OCI-LY1 (cell line): ENCODE data around the gene ZSWIM3.

Source experiments
- H2AFZ ChIP-seq: fragments of 200-600 bp; sonication (generic), shearing (Covaris generic); 2 replicates; pipeline ENCODE4 v1.6.0; 2014; ENCODE audit warnings: antibody characterized with exemption, mild to moderate bottlenecking, low read length
- H3F3A ChIP-seq: fragments of 200-600 bp; sonication (generic), shearing (Covaris generic); 2 replicates; pipeline ENCODE4 v1.6.0; 2014; ENCODE audit warnings: mild to moderate bottlenecking, antibody characterized with exemption, low read length, moderate library complexity; ENCODE audit not compliant: insufficient read depth
- H3K27ac ChIP-seq: fragments of 200-600 bp; sonication (generic); 2 replicates; pipeline ENCODE4 v1.5.1; 2014; ENCODE audit warnings: low read length, mixed run types, mild to moderate bottlenecking, low read depth; ENCODE audit not compliant: poor library complexity, severe bottlenecking
- H3K27me3 ChIP-seq: fragments of 200-600 bp; sonication (generic); 2 replicates; pipeline ENCODE4 v1.6.0; 2014; ENCODE audit warnings: antibody characterized with exemption, mild to moderate bottlenecking, low read length, moderate library complexity; ENCODE audit not compliant: insufficient read depth
- H3K36me3 ChIP-seq: fragments of 200-600 bp; sonication (generic); 2 replicates; pipeline ENCODE4 v1.6.1; 2014; ENCODE audit warnings: mild to moderate bottlenecking, antibody characterized with exemption, low read length, moderate library complexity, mixed read lengths; ENCODE audit not compliant: insufficient read depth
- H3K4me1 ChIP-seq: fragments of 200-600 bp; sonication (generic); 2 replicates; pipeline ENCODE4 v1.5.1; 2014; ENCODE audit warnings: mild to moderate bottlenecking, low read length, moderate library complexity; ENCODE audit not compliant: insufficient read depth, severe bottlenecking
- H3K4me2 ChIP-seq: fragments of 200-600 bp; sonication (generic), shearing (Covaris generic); 2 replicates; pipeline ENCODE4 v1.6.1; 2014; ENCODE audit warnings: low read length
- H3K4me3 ChIP-seq: fragments of 200-600 bp; sonication (generic); 2 replicates; pipeline ENCODE4 v1.5.1; 2014; ENCODE audit warnings: low read length, low read depth, mild to moderate bottlenecking, mixed read lengths; ENCODE audit not compliant: poor library complexity, severe bottlenecking
- H3K79me2 ChIP-seq: fragments of 200-600 bp; shearing (Covaris generic); 2 replicates; pipeline ENCODE4 v1.6.1; 2016; ENCODE audit warnings: mixed run types, low read length, mixed read lengths; ENCODE audit not compliant: insufficient read depth
- H3K9ac ChIP-seq: fragments of 200-600 bp; sonication (generic), shearing (Covaris generic); 2 replicates; pipeline ENCODE4 v1.6.1; 2014; ENCODE audit warnings: mild to moderate bottlenecking, low read length, mixed read lengths
- H3K9me2 ChIP-seq: fragments of 200-600 bp; sonication (generic), shearing (Covaris generic); 2 replicates; pipeline ENCODE4 v1.6.1; 2014; ENCODE audit warnings: low read depth, mild to moderate bottlenecking, low read length, mixed read lengths
- H3K9me3 ChIP-seq: fragments of 200-600 bp; shearing (Covaris generic); 2 replicates; pipeline ENCODE4 v1.6.1; 2014; ENCODE audit warnings: low read length, mixed read lengths
- H4K20me1 ChIP-seq: fragments of 200-600 bp; sonication (generic), shearing (Covaris generic); 2 replicates; pipeline ENCODE4 v1.6.0; 2016; ENCODE audit warnings: mild to moderate bottlenecking, low read length; ENCODE audit not compliant: insufficient read depth
- CTCF ChIP-seq: fragments of 200-600 bp; sonication (generic), shearing (Covaris generic); IDR thresholded peaks from 2 replicates; pipeline ENCODE4 v1.5.1; 2017; ENCODE audit warnings: mild to moderate bottlenecking, antibody characterized with exemption, low read length, moderate library complexity, mixed read lengths
- EZH2 ChIP-seq: fragments of 200-600 bp; sonication (generic), shearing (Covaris generic); IDR thresholded peaks from 2 replicates; pipeline ENCODE4 v1.8.0; 2017; ENCODE audit warnings: borderline replicate concordance, mixed run types, mild to moderate bottlenecking, antibody characterized with exemption, low read length, moderate library complexity, mixed read lengths

ZSWIM3 gene

GRCh38 chr20:45918182-45918737 lies 60.8 kb downstream of the ZSWIM3 start:
- Histone ChIP-seq H3K4me3 (no peak overlapping the region), H4K20me1 (no peaks in the 10 kb centered on the region), H3K9ac (no peak overlapping the region), H3K27ac (no peak overlapping the region), H3K4me1 (no peaks in the 10 kb centered on the region), H3K36me3 (no peaks in the 10 kb centered on the region), H3F3A (no peaks in the 10 kb centered on the region), H3K4me2 (no peak overlapping the region), H2AFZ (no peak overlapping the region), H3K9me3 (no peaks in the 10 kb centered on the region), H3K27me3 (peaks cover 10% of the 10 kb centered on the region; the same call in 1 of the 2 replicates), H3K79me2 (no peaks in the 10 kb centered on the region), H3K9me2 (no peaks in the 10 kb centered on the region)
- TF ChIP-seq CTCF (no peak), EZH2 (no peak)

- Histone ChIP-seq H3K9me2 (no peaks in the 10 kb centered on the region), H3K36me3 (no peaks in the 10 kb centered on the region), H3K4me3 (no peak overlapping the region), H3F3A (no peaks in the 10 kb centered on the region), H4K20me1 (no peaks in the 10 kb centered on the region), H3K9ac (no peak overlapping the region), H3K4me2 (no peak overlapping the region), H3K79me2 (no peaks in the 10 kb centered on the region), H3K27ac (no peak overlapping the region), H2AFZ (no peak overlapping the region), H3K27me3 (peaks cover 10% of the 10 kb centered on the region; the same call in 1 of the 2 replicates), H3K4me1 (no peaks in the 10 kb centered on the region), H3K9me3 (no peaks in the 10 kb centered on the region)
- TF ChIP-seq EZH2, result no peak
- TF ChIP-seq CTCF, result no peak
Observed at GRCh38 chr20:45918779-45919537, 61.5 kb downstream of the ZSWIM3 start.

GRCh38 chr20:45919542-45920399 lies 62.4 kb downstream of the ZSWIM3 start:
- Histone ChIP-seq H4K20me1 (no peaks in the 10 kb centered on the region), H3K27me3 (peaks cover 10% of the 10 kb centered on the region; the same call in 1 of the 2 replicates), H3F3A (no peaks in the 10 kb centered on the region), H3K36me3 (no peaks in the 10 kb centered on the region), H3K4me2 (no peak overlapping the region), H3K9ac (no peak overlapping the region), H3K79me2 (no peaks in the 10 kb centered on the region), H3K4me3 (no peak overlapping the region), H3K27ac (no peak overlapping the region), H3K9me3 (no peaks in the 10 kb centered on the region), H3K4me1 (no peaks in the 10 kb centered on the region), H3K9me2 (no peaks in the 10 kb centered on the region), H2AFZ (no peak overlapping the region)
- TF ChIP-seq CTCF (no peak), EZH2 (no peak)
